Smooth muscle cell (in vitro differentiated cells): Measurements from ENCODE around the gene FAF2. TPM values are rescaled to one million over a fixed set of nuclear protein-coding genes. Genes with fewer than 3 reads are reported as not detected.

Experiments
- DNase-seq: peaks from one replicate; lab custom pipeline; 2025; ENCODE audit not compliant: unreplicated experiment; lab: John Stamatoyannopoulos, UW
- H2AFZ ChIP-seq: fragments of 200-600 bp; sonication (generic); 2 replicates; pipeline ENCODE4 v1.6.0; 2016; ENCODE audit warnings: antibody characterized with exemption, low read depth, mild to moderate bottlenecking
- H3F3A ChIP-seq: fragments of 200-600 bp; sonication (generic); 2 replicates; pipeline ENCODE4 v1.6.0; 2017; ENCODE audit warnings: antibody characterized with exemption, low read depth
- H3K27ac ChIP-seq: fragments of 200-600 bp; sonication (generic); 2 replicates; pipeline ENCODE4 v1.5.1; 2016; ENCODE audit warnings: low read depth, mild to moderate bottlenecking
- H3K27me3 ChIP-seq: fragments of 200-600 bp; sonication (generic); 2 replicates; pipeline ENCODE4 v1.6.1; 2016; ENCODE audit warnings: low read depth, mild to moderate bottlenecking
- H3K36me3 ChIP-seq: fragments of 200-600 bp; sonication (generic); 2 replicates; pipeline ENCODE4 v1.5.1; 2016; ENCODE audit warnings: low read depth
- H3K4me1 ChIP-seq: fragments of 200-600 bp; sonication (generic); 2 replicates; pipeline ENCODE4 v1.5.1; 2016; ENCODE audit warnings: low read depth
- H3K4me2 ChIP-seq: fragments of 200-600 bp; sonication (generic); 2 replicates; pipeline ENCODE4 v1.6.0; 2016; ENCODE audit warnings: mild to moderate bottlenecking
- H3K4me3 ChIP-seq: fragments of 200-600 bp; sonication (generic); 2 replicates; pipeline ENCODE4 v1.5.1; 2016; ENCODE audit warnings: mild to moderate bottlenecking
- H3K79me2 ChIP-seq: fragments of 200-600 bp; sonication (generic); 2 replicates; pipeline ENCODE4 v1.6.0; 2016; ENCODE audit warnings: low read depth, mild to moderate bottlenecking
- H3K9ac ChIP-seq: fragments of 200-600 bp; sonication (generic); 2 replicates; pipeline ENCODE4 v1.6.0; 2016; ENCODE audit warnings: low read depth
- H3K9me3 ChIP-seq: fragments of 200-600 bp; sonication (generic); replicated peaks from 2 replicates; pipeline ENCODE4 v1.5.1; 2016; ENCODE audit warnings: low read depth
- H4K20me1 ChIP-seq: fragments of 200-600 bp; sonication (generic); 2 replicates; pipeline ENCODE4 v1.6.0; 2016; ENCODE audit warnings: low read depth
- WGBS: methylation state at CpG from one replicate; pipeline ENCODE4 v1.1.7; 2016; ENCODE audit warnings: low lambda C conversion rate; 5-methylcytosine and 5-hydroxymethylcytosine counted together
- polyA plus RNA-seq: library from polyadenylated mRNA; unstranded; fragments of >200 nt; fragmentation: Nextera tagmentation; extraction: Ambion mirVana; gene quantifications from 2 replicates; pipeline ENCODE4 v1.2.1, GENCODE V29; 2016
- total RNA-seq: library from RNA; depleted of rRNA; stranded (reverse); fragments of >200 nt; gene quantifications from 2 replicates; pipeline ENCODE4 v1.2.3, GENCODE V29; 2014
- TF ChIP-seq, protein P1 (sequence below): fragments of 200-600 bp; sonication (generic); IDR thresholded peaks from 2 replicates; pipeline ENCODE4 v1.5.1; 2017; ENCODE audit warnings: borderline replicate concordance, mild to moderate bottlenecking, antibody characterized with exemption; ENCODE audit not compliant: insufficient read depth, poor library complexity, severe bottlenecking

Gene FAF2
- total and polyA plus RNA-seq, 2 experiments from 2014 or later, result 38.2 to 51.3 TPM

DNA sequence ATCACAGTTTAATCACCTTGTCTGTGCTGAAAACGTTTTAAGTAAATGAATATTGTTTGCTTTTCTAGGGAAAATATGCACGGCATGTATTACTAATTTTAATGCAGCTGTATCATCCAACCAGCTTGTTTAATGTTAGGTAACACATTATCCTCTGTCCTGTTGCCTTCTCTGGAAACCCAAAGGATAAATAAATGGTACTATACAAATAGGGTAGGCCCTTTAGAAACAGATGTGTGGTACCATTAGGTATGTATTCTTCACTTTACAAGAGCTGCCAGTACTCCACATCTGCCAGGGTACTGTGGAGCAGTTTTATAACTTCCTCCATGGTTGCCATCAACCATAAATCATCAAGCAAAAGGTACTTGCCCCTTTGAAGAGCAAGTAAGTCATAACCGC lies 42.9 kb downstream of the FAF2 start:
- TF ChIP-seq, protein P1, sequence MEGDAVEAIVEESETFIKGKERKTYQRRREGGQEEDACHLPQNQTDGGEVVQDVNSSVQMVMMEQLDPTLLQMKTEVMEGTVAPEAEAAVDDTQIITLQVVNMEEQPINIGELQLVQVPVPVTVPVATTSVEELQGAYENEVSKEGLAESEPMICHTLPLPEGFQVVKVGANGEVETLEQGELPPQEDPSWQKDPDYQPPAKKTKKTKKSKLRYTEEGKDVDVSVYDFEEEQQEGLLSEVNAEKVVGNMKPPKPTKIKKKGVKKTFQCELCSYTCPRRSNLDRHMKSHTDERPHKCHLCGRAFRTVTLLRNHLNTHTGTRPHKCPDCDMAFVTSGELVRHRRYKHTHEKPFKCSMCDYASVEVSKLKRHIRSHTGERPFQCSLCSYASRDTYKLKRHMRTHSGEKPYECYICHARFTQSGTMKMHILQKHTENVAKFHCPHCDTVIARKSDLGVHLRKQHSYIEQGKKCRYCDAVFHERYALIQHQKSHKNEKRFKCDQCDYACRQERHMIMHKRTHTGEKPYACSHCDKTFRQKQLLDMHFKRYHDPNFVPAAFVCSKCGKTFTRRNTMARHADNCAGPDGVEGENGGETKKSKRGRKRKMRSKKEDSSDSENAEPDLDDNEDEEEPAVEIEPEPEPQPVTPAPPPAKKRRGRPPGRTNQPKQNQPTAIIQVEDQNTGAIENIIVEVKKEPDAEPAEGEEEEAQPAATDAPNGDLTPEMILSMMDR, result no peak
- Histone ChIP-seq H3K9ac (no peak overlapping the region), H3K4me2 (no peak overlapping the region), H3K4me1 (no peaks in the 10 kb centered on the region), H3K27me3 (no peaks in the 10 kb centered on the region), H4K20me1 (peaks cover 77% of the 10 kb centered on the region), H3K79me2 (peaks cover 20% of the 10 kb centered on the region), H3K27ac (no peak overlapping the region), H3K36me3 (peaks cover 48% of the 10 kb centered on the region), H3K4me3 (no peak overlapping the region), H3F3A (no peaks in the 10 kb centered on the region), H3K9me3 (no peaks in the 10 kb centered on the region), H2AFZ (no peak overlapping the region)
- DNase-seq, result no peak
- 83% methylated on average over 3 of the region's 3 CpGs for WGBS

DNA sequence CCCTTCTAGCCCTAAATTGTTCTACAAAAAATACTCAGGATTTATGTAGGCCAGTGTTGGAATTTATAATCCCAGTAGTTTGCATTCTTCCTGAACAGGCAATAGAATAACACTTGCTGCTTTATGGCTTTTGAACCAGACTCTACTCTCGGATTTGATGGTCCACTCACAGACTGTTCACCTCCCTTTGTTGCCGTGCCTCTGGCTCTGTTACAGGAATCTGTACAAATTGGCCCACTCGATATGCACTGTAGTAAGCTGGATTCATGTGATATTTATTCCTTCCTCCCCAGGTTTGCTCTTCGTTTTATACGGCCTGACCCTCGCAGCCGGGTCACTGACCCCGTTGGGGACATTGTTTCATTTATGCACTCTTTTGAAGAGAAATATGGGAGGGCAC lies 43.7 kb downstream of the FAF2 start:
- Histone ChIP-seq H2AFZ (no peak overlapping the region), H3K9ac (no peak overlapping the region), H3K4me3 (no peak overlapping the region), H3K27ac (no peak overlapping the region), H3K36me3 (peaks cover 42% of the 10 kb centered on the region), H4K20me1 (peaks cover 69% of the 10 kb centered on the region), H3K79me2 (peaks cover 12% of the 10 kb centered on the region), H3K4me1 (no peaks in the 10 kb centered on the region), H3K4me2 (no peak overlapping the region), H3K27me3 (no peaks in the 10 kb centered on the region), H3K9me3 (no peaks in the 10 kb centered on the region), H3F3A (no peaks in the 10 kb centered on the region)
- TF ChIP-seq, protein P1, result no peak
- no peak for DNase-seq
- 95% methylated on average over 8 of the region's 8 CpGs for WGBS

DNA sequence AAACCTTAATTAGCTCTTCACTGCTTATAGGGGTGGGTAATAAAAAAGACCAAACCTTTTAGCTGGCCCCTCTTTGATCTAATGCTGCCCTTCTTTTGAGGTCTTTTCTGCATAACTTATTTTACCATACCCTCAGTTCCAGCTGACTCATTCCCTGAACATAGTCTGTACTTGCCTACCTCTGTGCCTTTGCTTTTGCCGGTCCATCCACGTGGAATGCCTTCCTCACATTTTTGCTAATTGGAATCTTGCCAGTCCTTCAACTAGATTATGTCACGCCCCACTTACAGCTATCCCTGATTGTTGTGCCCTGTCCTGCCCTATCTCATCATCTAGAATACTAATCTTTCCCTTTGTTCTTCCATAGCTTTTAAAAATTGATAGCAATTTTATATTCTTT lies 44.2 kb downstream of the FAF2 start:
- Histone ChIP-seq H3K4me3 (no peak overlapping the region), H3K27me3 (no peaks in the 10 kb centered on the region), H3F3A (no peaks in the 10 kb centered on the region), H3K9me3 (no peaks in the 10 kb centered on the region), H3K79me2 (peaks cover 8% of the 10 kb centered on the region), H3K9ac (no peak overlapping the region), H4K20me1 (peaks cover 64% of the 10 kb centered on the region), H3K4me2 (no peak overlapping the region), H2AFZ (no peak overlapping the region), H3K4me1 (no peaks in the 10 kb centered on the region), H3K36me3 (peaks cover 42% of the 10 kb centered on the region), H3K27ac (no peak overlapping the region)
- DNase-seq, result no peak
- TF ChIP-seq, protein P1, result no peak
- 77% methylated on average over 3 of the region's 3 CpGs for WGBS

DNA sequence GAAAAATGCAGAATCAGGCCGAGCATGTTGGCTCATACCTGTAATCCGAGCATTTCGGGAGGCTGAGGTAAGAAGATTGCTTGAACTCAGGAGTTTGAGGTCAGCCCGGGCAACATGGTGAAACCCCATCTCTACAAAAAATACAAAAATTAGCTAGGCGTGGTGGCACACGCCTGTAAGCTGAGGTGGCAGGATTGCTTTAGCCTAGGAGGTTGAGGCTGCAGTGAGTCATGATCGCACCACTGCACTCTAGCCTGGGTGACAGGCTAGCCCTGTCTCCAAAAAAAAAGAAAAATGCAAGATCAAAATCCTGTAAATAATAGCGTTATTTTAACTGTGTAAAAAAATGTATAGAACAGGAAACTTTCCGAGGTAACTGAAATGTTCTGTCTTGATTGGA lies 49.7 kb downstream of the FAF2 start:
- H3K79me2 ChIP-seq, result no peaks in the 10 kb centered on the region
- H3K9ac ChIP-seq, result no peak overlapping the region
- H3K9me3 ChIP-seq, result no peaks in the 10 kb centered on the region
- no peak overlapping the region for H3K4me2 ChIP-seq
- WGBS, result 92% methylated on average over 9 of the region's 9 CpGs
- peak overlapping the region; percentile 30 for H3K27ac ChIP-seq
- TF ChIP-seq, protein P1, result no peak
- H3F3A ChIP-seq, result no peaks in the 10 kb centered on the region
- no peaks in the 10 kb centered on the region for H3K4me1 ChIP-seq
- peaks cover 12% of the 10 kb centered on the region for H4K20me1 ChIP-seq
- no peaks in the 10 kb centered on the region for H3K27me3 ChIP-seq
- H2AFZ ChIP-seq, result no peak overlapping the region
- H3K4me3 ChIP-seq, result no peak overlapping the region
- H3K36me3 ChIP-seq, result peaks cover 32% of the 10 kb centered on the region
- no peak for DNase-seq
